Measurements from ENCODE around the gene HDAC9. TPM values are rescaled to one million over a fixed set of nuclear protein-coding genes. Genes with fewer than 3 reads are reported as not detected.

The HDAC9 gene
- total and polyA plus RNA-seq, 2 of the 13 experiments (the other 11 are each of a cell fraction or from before 2014, with no cell fraction given), result 0.05 to 0.07 TPM

GRCh38 chr7:18496341-18496700 is 772 bp downstream of the HDAC9 start (continued):
- TF ChIP-seq ZNF282 (IDR thresholded peaks at IDR 0.05; ENCODE audit: partially characterized antibody) (no peak), ZNF790 (CRISPR knock-in tag; IDR thresholded peaks at IDR 0.05; ENCODE audit: borderline replicate concordance) (no peak), KLF12 (CRISPR knock-in tag; IDR thresholded peaks at IDR 0.05; ENCODE audit: borderline replicate concordance) (no peak), ZMAT3 (CRISPR knock-in tag; conservative IDR thresholded peaks at IDR 0.05) (no peak), FOXM1 (CRISPR knock-in tag; IDR thresholded peaks at IDR 0.05) (no peak), MLXIP (CRISPR knock-in tag; IDR thresholded peaks at IDR 0.05; ENCODE audit: borderline replicate concordance) (no peak)

- Histone ChIP-seq H3K9ac (ENCODE audit: insufficient read depth, low read depth, low read length) (no peak overlapping the region), H3K4me2 (ENCODE audit: low read depth, low read length) (no peak overlapping the region), H3K9me3 (ENCODE audit: low read length) (no peaks in the 10 kb centered on the region), H2AFZ (ENCODE audit: low read length) (no peak overlapping the region), H3K36me3 (replicated peaks in 1 of 2; ENCODE audit: control insufficient read depth in 1 of 2, insufficient read depth in 2 of 2, low read length in 2 of 2) (no peaks in the 10 kb centered on the region), H3K4me3 (replicated peaks in 1 of 3; ENCODE audit: insufficient read depth in 1 of 3, low read depth in 2 of 3, low read length in 3 of 3) (no peak overlapping the region), H3K27me3 (ENCODE audit: control insufficient read depth in 1 of 2, insufficient read depth in 2 of 2, low read length in 2 of 2) (no peaks in the 10 kb centered on the region), H4K20me1 (ENCODE audit: insufficient read depth, low read length) (no peaks in the 10 kb centered on the region), H3K27ac (ENCODE audit: extremely low read length, insufficient read depth, low read length) (no peak overlapping the region), H3K4me1 (ENCODE audit: insufficient read depth, low read length) (no peaks in the 10 kb centered on the region), H3K79me2 (ENCODE audit: insufficient read depth, low read length) (no peaks in the 10 kb centered on the region)
- in situ Hi-C loops (cut with HindIII; ENCODE audit: extremely low pct_ligation_motif_present, low pct_unique_long_range_greater_than_20kb), result no loop called here
- no TSS peak for BruUV-seq (replicated peaks)
- no peak for FAIRE-seq
- intact Hi-C loops (cut with micrococcal nuclease; ENCODE audit: unreplicated experiment), result no loop called here
- ChIA-PET CTCF (ENCODE audit: low intra/inter-chr PET ratio, low total read pairs) (no interaction called here), POLR2A (no interaction called here)
- no peak for DNase-seq (ENCODE audit: low spot score)
- WGBS (ENCODE audit: low lambda C conversion rate), result 35% methylated on average over 3 of the region's 3 CpGs
- ATAC-seq, result no peak
- TF ChIP-seq ZNF619 (CRISPR knock-in tag; IDR thresholded peaks at IDR 0.05), result no peak
- no peak for TF ChIP-seq ZNF674 (CRISPR knock-in tag; IDR thresholded peaks at IDR 0.05; ENCODE audit: low read depth)
- TF ChIP-seq ZGPAT (CRISPR knock-in tag; IDR thresholded peaks at IDR 0.05), result no peak
- no peak for TF ChIP-seq ZBTB40 (IDR thresholded peaks at IDR 0.05)
- no peak for TF ChIP-seq ZBTB40 (CRISPR knock-in tag; IDR thresholded peaks at IDR 0.05)
Measured at GRCh38 chr7:18497082-18497481, 1.5 kb downstream of the HDAC9 start.
